Thyroid gland (tissue), 4 donors: ENCODE results near the gene MEOX1. TPM values are rescaled to one million over a fixed set of nuclear protein-coding genes. Genes with fewer than 3 reads are reported as not detected.
A peak's percentile ranks its signal among the peaks of the same experiment; 100 is the strongest.

Source experiments
- DNase-seq, 2 donors: peaks; one replicate each; pipeline ENCODE4 v3.0.0-alpha.2; 2019
- H3K27ac ChIP-seq, 3 donors: fragments of 200-600 bp; sonication (generic); 1 replicate in 2 of 3; 2 replicates in 1 of 3; pipeline ENCODE4 v1.5.1; 2016 to 2019; ENCODE audit warnings: mild to moderate bottlenecking in 1 of 3, moderate library complexity in 1 of 3
- H3K27me3 ChIP-seq: fragments of 200-600 bp; sonication (generic); one replicate; pipeline ENCODE4 v1.5.1; 2019
- H3K36me3 ChIP-seq, 2 donors: fragments of 200-600 bp; sonication (generic); one replicate each; pipeline ENCODE4 v1.5.1; 2016 to 2019
- H3K4me1 ChIP-seq, 2 donors: fragments of 200-600 bp; sonication (generic); one replicate each; pipeline ENCODE4 v1.5.1; 2017 to 2019
- H3K4me3 ChIP-seq, 3 donors: fragments of 200-600 bp; sonication (generic); replicated peaks in 1 of 3; 1 replicate in 2 of 3; 2 replicates in 1 of 3; pipeline ENCODE4 v1.5.1; 2016; ENCODE audit warnings: mild to moderate bottlenecking in 1 of 3
- H3K9me3 ChIP-seq: fragments of 200-600 bp; sonication (generic); one replicate; pipeline ENCODE4 v1.5.1; 2017
- POLR2A ChIP-seq, 2 donors: fragments of 450-650 bp; IDR thresholded peaks; one replicate each; pipeline ENCODE4 v1.6.1; 2017; ENCODE audit warnings: antibody characterized with exemption in 2 of 2, mild to moderate bottlenecking in 2 of 2, moderate library complexity in 1 of 2
- WGBS, 2 donors: methylation state at CpG; one replicate each; pipeline ENCODE4 v1.1.5; 2017; 5-methylcytosine and 5-hydroxymethylcytosine counted together
- intact Hi-C: fragments of 100-400 bp; cut with DNase I; formaldehyde crosslinking; loops from one replicate; pipeline ENCODE4 v1.15.1; 2023
- total RNA-seq, 4 donors: library from RNA; depleted of rRNA; stranded (reverse); fragments of >200 nt; gene quantifications; one replicate each; pipeline ENCODE4 v1.2.3, GENCODE V29; 2016
- TF ChIP-seq, protein P1 (sequence below), 6 experiments: fragments of 200-600 bp in 3 of 6; fragments of 450-650 bp in 3 of 6; sonication (generic) in 3 of 6; IDR thresholded peaks; one replicate each; pipeline ENCODE4 v1.5.1; 2016 to 2019; ENCODE audit warnings: antibody characterized with exemption in 6 of 6, mild to moderate bottlenecking in 2 of 6, inconsistent platforms in 1 of 6, moderate library complexity in 1 of 6

Gene MEOX1
- total RNA-seq, 4 donors from 2014 or later = 1.1 to 1.9 (median 1.4) TPM; not detected in 1

DNA sequence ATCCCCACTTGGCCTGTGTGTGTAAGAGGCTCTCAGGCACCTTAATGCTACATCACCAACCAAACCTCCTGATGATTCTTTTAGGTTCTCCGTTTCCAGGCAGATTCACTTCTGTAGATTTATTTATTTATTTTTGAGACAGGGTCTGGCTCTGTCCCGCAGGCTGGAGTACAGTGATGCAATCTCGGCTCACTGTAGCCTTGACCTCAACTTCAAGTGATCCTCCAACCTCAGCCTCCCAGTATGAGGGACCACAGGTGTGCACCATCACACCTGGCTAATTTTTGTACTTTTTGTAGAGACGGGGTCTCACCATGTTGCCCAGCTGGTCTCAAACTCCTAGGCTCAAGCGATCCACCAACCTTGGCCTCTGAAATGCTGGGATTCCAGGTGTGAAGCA lies 12.7 kb upstream of the MEOX1 start:
- Histone ChIP-seq H3K27ac (no peak overlapping the region), H3K36me3 (no peaks in the 10 kb centered on the region), H3K27me3 (no peaks in the 10 kb centered on the region), H3K9me3 (no peaks in the 10 kb centered on the region), H3K4me1 (peaks cover 0 to 24% of the 10 kb centered on the region in 2 donors), H3K4me3 (no peak overlapping the region)
- TF ChIP-seq, protein P1, sequence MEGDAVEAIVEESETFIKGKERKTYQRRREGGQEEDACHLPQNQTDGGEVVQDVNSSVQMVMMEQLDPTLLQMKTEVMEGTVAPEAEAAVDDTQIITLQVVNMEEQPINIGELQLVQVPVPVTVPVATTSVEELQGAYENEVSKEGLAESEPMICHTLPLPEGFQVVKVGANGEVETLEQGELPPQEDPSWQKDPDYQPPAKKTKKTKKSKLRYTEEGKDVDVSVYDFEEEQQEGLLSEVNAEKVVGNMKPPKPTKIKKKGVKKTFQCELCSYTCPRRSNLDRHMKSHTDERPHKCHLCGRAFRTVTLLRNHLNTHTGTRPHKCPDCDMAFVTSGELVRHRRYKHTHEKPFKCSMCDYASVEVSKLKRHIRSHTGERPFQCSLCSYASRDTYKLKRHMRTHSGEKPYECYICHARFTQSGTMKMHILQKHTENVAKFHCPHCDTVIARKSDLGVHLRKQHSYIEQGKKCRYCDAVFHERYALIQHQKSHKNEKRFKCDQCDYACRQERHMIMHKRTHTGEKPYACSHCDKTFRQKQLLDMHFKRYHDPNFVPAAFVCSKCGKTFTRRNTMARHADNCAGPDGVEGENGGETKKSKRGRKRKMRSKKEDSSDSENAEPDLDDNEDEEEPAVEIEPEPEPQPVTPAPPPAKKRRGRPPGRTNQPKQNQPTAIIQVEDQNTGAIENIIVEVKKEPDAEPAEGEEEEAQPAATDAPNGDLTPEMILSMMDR (IDR thresholded peaks at IDR 0.05) = no peak
- 89 to 91% methylated on average over 5 of the region's 5 CpGs for WGBS, 2 donors
- intact Hi-C loops = no loop called here
- no peak for DNase-seq

DNA sequence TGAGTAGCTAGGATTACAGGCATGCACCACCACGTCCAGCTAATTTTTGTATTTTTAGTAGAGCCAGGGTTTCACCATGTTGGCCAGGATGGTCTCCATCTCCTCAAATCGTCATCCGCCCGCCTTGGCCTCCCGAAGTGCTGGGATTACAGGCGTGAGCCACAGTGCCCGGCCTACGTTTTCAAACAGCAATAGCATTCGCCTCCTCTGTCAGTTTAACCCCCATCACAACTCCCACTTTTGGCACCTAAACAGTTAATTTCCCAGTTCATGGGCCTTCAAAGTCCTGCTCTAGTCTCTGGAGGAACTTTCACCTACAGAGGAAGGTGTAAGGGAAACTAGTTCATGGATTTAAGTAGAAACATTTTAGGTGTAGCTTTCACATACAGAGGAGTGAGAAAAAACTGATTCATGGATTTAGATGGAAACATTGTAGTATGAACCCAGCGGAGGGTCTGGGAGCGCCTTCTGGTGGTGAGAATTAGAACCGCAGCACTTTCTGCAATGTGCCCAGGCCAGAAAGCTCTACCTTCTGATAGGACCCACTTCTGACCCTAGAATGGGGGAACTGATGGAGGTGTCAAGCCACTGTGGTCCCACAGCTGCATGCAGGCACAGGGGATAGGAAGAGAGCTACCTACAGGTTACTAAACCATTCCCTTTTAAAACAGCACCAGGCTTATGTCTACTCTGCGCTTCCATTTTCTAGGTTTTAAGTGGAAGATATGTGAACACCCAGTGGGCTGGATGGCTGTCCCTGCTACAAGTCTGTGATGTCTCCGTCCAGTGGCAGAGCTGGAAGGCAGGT lies 12.0 kb upstream of the MEOX1 start:
- intact Hi-C loops = no loop called here
- Histone ChIP-seq H3K27me3 (no peaks in the 10 kb centered on the region), H3K9me3 (no peaks in the 10 kb centered on the region), H3K4me3 (no peak overlapping the region), H3K27ac (no peak overlapping the region), H3K4me1 (peaks cover 0 to 24% of the 10 kb centered on the region in 2 donors), H3K36me3 (no peaks in the 10 kb centered on the region)
- TF ChIP-seq, protein P1 (IDR thresholded peaks at IDR 0.05) = peak; percentile 78 to 94 (median 88)
- no peak for TF ChIP-seq POLR2A (IDR thresholded peaks at IDR 0.05)
- peak; percentile 72 to 73 for DNase-seq
- WGBS, 2 donors = 56 to 60% methylated on average over 13 to 14 of the region's 14 CpGs

DNA sequence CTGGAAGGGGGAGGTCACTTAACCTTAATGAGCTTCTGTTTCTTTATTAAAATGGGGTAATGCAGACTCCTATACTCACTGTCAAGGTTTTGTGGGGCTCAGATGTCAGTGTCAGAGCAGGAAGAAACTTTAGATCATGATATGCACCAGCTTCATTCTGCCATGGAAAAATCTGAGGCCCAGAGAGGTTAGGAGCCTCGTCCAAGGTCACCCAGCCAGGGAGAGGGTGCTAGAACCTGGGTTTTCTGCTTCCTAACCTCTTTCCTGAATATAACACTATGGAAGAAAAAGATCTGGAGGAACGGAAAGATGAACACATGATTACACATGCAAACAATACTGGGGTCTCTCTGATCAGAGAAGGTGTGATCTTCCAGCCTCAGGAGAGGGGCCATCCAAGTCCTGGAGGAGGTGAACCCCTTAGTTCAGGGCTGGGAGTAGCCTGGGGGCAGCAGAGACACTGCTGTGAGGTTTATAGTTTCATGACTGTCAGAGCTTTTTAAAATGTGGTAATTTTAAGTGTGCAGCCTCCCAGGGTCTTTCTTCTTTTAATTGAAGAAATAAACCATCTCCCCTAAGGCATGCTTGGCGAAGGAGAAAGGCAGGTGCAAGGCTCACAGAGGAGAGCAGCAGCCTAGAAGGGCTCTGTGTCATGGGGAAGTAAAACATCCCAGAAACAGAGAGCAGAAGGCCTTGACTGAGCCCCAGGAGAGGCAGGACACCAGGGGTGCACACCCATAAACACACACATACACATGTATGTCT lies 10.2 kb upstream of the MEOX1 start:
- Histone ChIP-seq H3K27ac (no peak overlapping the region), H3K27me3 (no peaks in the 10 kb centered on the region), H3K4me3 (no peak overlapping the region), H3K36me3 (no peaks in the 10 kb centered on the region), H3K4me1 (peaks cover 0 to 19% of the 10 kb centered on the region in 2 donors), H3K9me3 (no peaks in the 10 kb centered on the region)
- no peak for DNase-seq
- TF ChIP-seq POLR2A (IDR thresholded peaks at IDR 0.05) = no peak
- TF ChIP-seq, protein P1 (IDR thresholded peaks at IDR 0.05) = no peak
- intact Hi-C loops = no loop called here
- 87 to 91% methylated on average over 3 of the region's 3 CpGs for WGBS, 2 donors

DNA sequence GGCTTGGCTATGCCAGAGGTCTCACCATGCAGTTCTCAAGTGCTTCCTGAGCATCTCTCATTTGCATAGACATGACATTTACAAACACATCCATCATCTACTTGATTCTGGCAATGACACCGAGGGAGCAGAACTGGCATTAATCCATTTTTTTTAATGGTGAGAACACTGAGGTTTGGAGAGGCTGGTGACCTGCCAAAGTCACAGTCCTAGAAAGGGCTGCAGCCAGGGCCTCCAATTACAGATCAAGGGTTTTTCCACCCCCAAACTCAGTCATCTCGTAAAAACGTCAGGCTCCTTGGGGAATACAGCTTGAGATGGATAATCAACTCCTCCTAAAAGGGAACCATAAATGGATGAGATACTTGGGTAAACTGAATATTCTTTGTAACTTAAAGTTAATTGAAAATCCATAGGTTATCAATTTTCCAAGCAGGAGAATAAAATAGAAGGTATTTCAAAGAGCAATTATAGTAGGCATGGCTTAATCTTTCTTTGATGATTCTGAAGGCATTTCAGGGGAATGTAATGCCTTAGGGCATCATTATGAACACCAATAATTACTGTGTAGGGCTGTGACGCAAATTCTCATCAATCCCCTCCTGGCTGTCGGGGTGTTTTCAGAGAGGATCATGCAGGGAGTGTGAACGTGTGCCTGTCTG lies 9.4 kb upstream of the MEOX1 start:
- peak; percentile 60 to 71 for DNase-seq
- intact Hi-C loops = no loop called here
- peaks cover 0 to 19% of the 10 kb centered on the region in 2 donors for H3K4me1 ChIP-seq
- no peaks in the 10 kb centered on the region for H3K9me3 ChIP-seq
- H3K4me3 ChIP-seq = no peak overlapping the region
- no peaks in the 10 kb centered on the region for H3K36me3 ChIP-seq
- TF ChIP-seq, protein P1 (IDR thresholded peaks at IDR 0.05) = no peak
- no peak for TF ChIP-seq POLR2A (IDR thresholded peaks at IDR 0.05)
- H3K27me3 ChIP-seq = no peaks in the 10 kb centered on the region
- 49 to 56% methylated on average over 6 of the region's 6 CpGs for WGBS, 2 donors
- H3K27ac ChIP-seq = no peak overlapping the region
